Measurements from ENCODE around the gene CUL4A. TPM values are rescaled to one million over a fixed set of nuclear protein-coding genes. Genes with fewer than 3 reads are reported as not detected.
A peak's percentile ranks its signal among the peaks of the same experiment; 100 is the strongest.
"Not testable (repeated sequence)": the region's sequence is repeated elsewhere in the genome, so short reads cannot be mapped to it uniquely, and the experiment has no call there.

The CUL4A gene
- total RNA-seq (2014; rRNA removed; shearing (Covaris generic); ENCODE audit: low replicate concordance): 97.0 and 97.1 TPM in 2 replicates

GRCh38 chr13:113209336-113209758, at the start of gene CUL4A:
TSS of gene CUL4A (plus strand) at chr13:113209613. CDS start at chr13:113209628, 15 bp downstream.
- Histone ChIP-seq H3K9ac (ENCODE audit: low read length) (peak within 1 kb of the TSS; percentile 97), H3K79me2 (ENCODE audit: low read length) (peaks cover 90% of the 10 kb centered on the region), H3K4me2 (ENCODE audit: low read depth, low read length, poor library complexity, severe bottlenecking) (peak within 1 kb of the TSS; percentile 77), H3K9me3 (ENCODE audit: low read length) (no peaks in the 10 kb centered on the region), H3K27me3 (ENCODE audit: low read length) (no peaks in the 10 kb centered on the region), H4K20me1 (ENCODE audit: insufficient read depth, low read depth, low read length) (peaks cover 40% of the 10 kb centered on the region), H3K4me3 (ENCODE audit: low read length) (peak within 1 kb of the TSS; percentile 89), H3K27ac (ENCODE audit: low read length) (peak within 1 kb of the TSS; percentile 88), H3K9me2 (replicated peaks; ENCODE audit: insufficient read depth, low read length) (no peaks in the 10 kb centered on the region), H3K36me3 (ENCODE audit: insufficient read depth, low read length) (peaks cover 38% of the 10 kb centered on the region), H3K4me1 (ENCODE audit: low read length) (peaks cover 40% of the 10 kb centered on the region), H2AFZ (ENCODE audit: low read length) (peak within 1 kb of the TSS; percentile 76; the same call in 1 of the 2 replicates)
- DNase-seq: peak; percentile 88

- no peak for DNase-seq
- Histone ChIP-seq H3K79me2 (ENCODE audit: low read length) (no peaks in the 10 kb centered on the region), H3K27ac (ENCODE audit: low read length) (no peak overlapping the region), H3K9me2 (replicated peaks; ENCODE audit: insufficient read depth, low read length) (no peaks in the 10 kb centered on the region), H3K4me1 (ENCODE audit: low read length) (peaks cover 14% of the 10 kb centered on the region), H3K27me3 (ENCODE audit: low read length) (no peaks in the 10 kb centered on the region), H3K4me2 (ENCODE audit: low read depth, low read length, poor library complexity, severe bottlenecking) (no peak overlapping the region), H3K36me3 (ENCODE audit: insufficient read depth, low read length) (no peaks in the 10 kb centered on the region), H3K9me3 (ENCODE audit: low read length) (no peaks in the 10 kb centered on the region), H3K9ac (ENCODE audit: low read length) (no peak overlapping the region), H4K20me1 (ENCODE audit: insufficient read depth, low read depth, low read length) (no peaks in the 10 kb centered on the region), H2AFZ (ENCODE audit: low read length) (no peak overlapping the region), H3K4me3 (ENCODE audit: low read length) (no peak overlapping the region)
These were observed 49.7 kb upstream of the CUL4A start for GRCh38 chr13:113159701-113160100.

GRCh38 chr13:113160983-113161382, 48.4 kb upstream of the CUL4A start:
- no peaks in the 10 kb centered on the region for H3K79me2 ChIP-seq (ENCODE audit: low read length)
- H3K9ac ChIP-seq (ENCODE audit: low read length): no peak overlapping the region
- H3K36me3 ChIP-seq (ENCODE audit: insufficient read depth, low read length): 0 out of 2 replicates have a peak, but pooled peaks cover 3% of the 10 kb centered on the region
- DNase-seq: no peak
- peaks cover 8% of the 10 kb centered on the region for H3K4me1 ChIP-seq (ENCODE audit: low read length)
- no peak overlapping the region for H2AFZ ChIP-seq (ENCODE audit: low read length)
- no peak overlapping the region for H3K4me3 ChIP-seq (ENCODE audit: low read length)
- no peak overlapping the region for H3K4me2 ChIP-seq (ENCODE audit: low read depth, low read length, poor library complexity, severe bottlenecking)
- H3K27me3 ChIP-seq (ENCODE audit: low read length): no peaks in the 10 kb centered on the region
- H4K20me1 ChIP-seq (ENCODE audit: insufficient read depth, low read depth, low read length): no peaks in the 10 kb centered on the region
- H3K27ac ChIP-seq (ENCODE audit: low read length): no peak overlapping the region
- H3K9me2 ChIP-seq (replicated peaks; ENCODE audit: insufficient read depth, low read length): no peaks in the 10 kb centered on the region
- no peaks in the 10 kb centered on the region for H3K9me3 ChIP-seq (ENCODE audit: low read length)

GRCh38 chr13:113161433-113161832, 48.0 kb upstream of the CUL4A start:
- H4K20me1 ChIP-seq (ENCODE audit: insufficient read depth, low read depth, low read length): no peaks in the 10 kb centered on the region
- no peak overlapping the region for H2AFZ ChIP-seq (ENCODE audit: low read length)
- no peak for DNase-seq
- H3K4me1 ChIP-seq (ENCODE audit: low read length): peaks cover 8% of the 10 kb centered on the region
- no peaks in the 10 kb centered on the region for H3K9me2 ChIP-seq (replicated peaks; ENCODE audit: insufficient read depth, low read length)
- no peaks in the 10 kb centered on the region for H3K27me3 ChIP-seq (ENCODE audit: low read length)
- no peak overlapping the region for H3K4me2 ChIP-seq (ENCODE audit: low read depth, low read length, poor library complexity, severe bottlenecking)
- no peaks in the 10 kb centered on the region for H3K79me2 ChIP-seq (ENCODE audit: low read length)
- no peak overlapping the region for H3K27ac ChIP-seq (ENCODE audit: low read length)
- H3K9ac ChIP-seq (ENCODE audit: low read length): no peak overlapping the region
- no peaks in the 10 kb centered on the region for H3K9me3 ChIP-seq (ENCODE audit: low read length)
- no peak overlapping the region for H3K4me3 ChIP-seq (ENCODE audit: low read length)
- 0 out of 2 replicates have a peak, but pooled peaks cover 4% of the 10 kb centered on the region for H3K36me3 ChIP-seq (ENCODE audit: insufficient read depth, low read length)

- not testable (repeated sequence) for DNase-seq; H3K9me3 ChIP-seq (ENCODE audit: low read length); H4K20me1 ChIP-seq (ENCODE audit: insufficient read depth, low read depth, low read length); H3K27ac ChIP-seq (ENCODE audit: low read length); H3K79me2 ChIP-seq (ENCODE audit: low read length); H3K9ac ChIP-seq (ENCODE audit: low read length); H2AFZ ChIP-seq (ENCODE audit: low read length); H3K4me2 ChIP-seq (ENCODE audit: low read depth, low read length, poor library complexity, severe bottlenecking); H3K36me3 ChIP-seq (ENCODE audit: insufficient read depth, low read length); H3K9me2 ChIP-seq (replicated peaks; ENCODE audit: insufficient read depth, low read length); H3K4me1 ChIP-seq (ENCODE audit: low read length); H3K4me3 ChIP-seq (ENCODE audit: low read length); H3K27me3 ChIP-seq (ENCODE audit: low read length)
These were observed 47.4 kb upstream of the CUL4A start for GRCh38 chr13:113161975-113162374.

GRCh38 chr13:113162783-113163685, 46.4 kb upstream of the CUL4A start:
- H3K4me3 ChIP-seq (ENCODE audit: low read length): no peak overlapping the region
- H3K4me2 ChIP-seq (ENCODE audit: low read depth, low read length, poor library complexity, severe bottlenecking): no peak overlapping the region
- no peak overlapping the region for H3K27ac ChIP-seq (ENCODE audit: low read length)
- no peaks in the 10 kb centered on the region for H3K79me2 ChIP-seq (ENCODE audit: low read length)
- H4K20me1 ChIP-seq (ENCODE audit: insufficient read depth, low read depth, low read length): no peaks in the 10 kb centered on the region
- peak; percentile 56 for DNase-seq
- no peaks in the 10 kb centered on the region for H3K9me2 ChIP-seq (replicated peaks; ENCODE audit: insufficient read depth, low read length)
- no peaks in the 10 kb centered on the region for H3K27me3 ChIP-seq (ENCODE audit: low read length)
- H3K36me3 ChIP-seq (ENCODE audit: insufficient read depth, low read length): peaks cover 6% of the 10 kb centered on the region; the same call in 1 of the 2 replicates
- peaks cover 8% of the 10 kb centered on the region for H3K4me1 ChIP-seq (ENCODE audit: low read length)
- H2AFZ ChIP-seq (ENCODE audit: low read length): no peak overlapping the region
- no peaks in the 10 kb centered on the region for H3K9me3 ChIP-seq (ENCODE audit: low read length)
- H3K9ac ChIP-seq (ENCODE audit: low read length): no peak overlapping the region

GRCh38 chr13:113164492-113164891, 44.9 kb upstream of the CUL4A start:
- H3K4me3 ChIP-seq (ENCODE audit: low read length): no peak overlapping the region
- H3K4me1 ChIP-seq (ENCODE audit: low read length): peaks cover 8% of the 10 kb centered on the region
- DNase-seq: no peak
- H3K36me3 ChIP-seq (ENCODE audit: insufficient read depth, low read length): peaks cover 13% of the 10 kb centered on the region
- H3K27me3 ChIP-seq (ENCODE audit: low read length): no peaks in the 10 kb centered on the region
- no peaks in the 10 kb centered on the region for H3K79me2 ChIP-seq (ENCODE audit: low read length)
- no peak overlapping the region for H3K9ac ChIP-seq (ENCODE audit: low read length)
- no peaks in the 10 kb centered on the region for H4K20me1 ChIP-seq (ENCODE audit: insufficient read depth, low read depth, low read length)
- H3K9me2 ChIP-seq (replicated peaks; ENCODE audit: insufficient read depth, low read length): no peaks in the 10 kb centered on the region
- no peak overlapping the region for H3K27ac ChIP-seq (ENCODE audit: low read length)
- no peak overlapping the region for H2AFZ ChIP-seq (ENCODE audit: low read length)
- no peak overlapping the region for H3K4me2 ChIP-seq (ENCODE audit: low read depth, low read length, poor library complexity, severe bottlenecking)
- no peaks in the 10 kb centered on the region for H3K9me3 ChIP-seq (ENCODE audit: low read length)

GRCh38 chr13:113166266-113166665, 43.1 kb upstream of the CUL4A start:
- DNase-seq: no peak
- no peaks in the 10 kb centered on the region for H3K79me2 ChIP-seq (ENCODE audit: low read length)
- H3K4me1 ChIP-seq (ENCODE audit: low read length): peaks cover 8% of the 10 kb centered on the region
- no peaks in the 10 kb centered on the region for H3K9me2 ChIP-seq (replicated peaks; ENCODE audit: insufficient read depth, low read length)
- H2AFZ ChIP-seq (ENCODE audit: low read length): no peak overlapping the region
- peaks cover 17% of the 10 kb centered on the region for H3K36me3 ChIP-seq (ENCODE audit: insufficient read depth, low read length)
- H3K27me3 ChIP-seq (ENCODE audit: low read length): no peaks in the 10 kb centered on the region
- no peak overlapping the region for H3K27ac ChIP-seq (ENCODE audit: low read length)
- H3K4me3 ChIP-seq (ENCODE audit: low read length): no peak overlapping the region
- H4K20me1 ChIP-seq (ENCODE audit: insufficient read depth, low read depth, low read length): no peaks in the 10 kb centered on the region
- no peak overlapping the region for H3K4me2 ChIP-seq (ENCODE audit: low read depth, low read length, poor library complexity, severe bottlenecking)
- H3K9ac ChIP-seq (ENCODE audit: low read length): no peak overlapping the region
- no peaks in the 10 kb centered on the region for H3K9me3 ChIP-seq (ENCODE audit: low read length)

All from Karpas-422 (cell line).